T follicular helper cell (primary cell): Measurements from ENCODE around the gene RNF141.

Experiments
- DNase-seq: peaks from one replicate; pipeline ENCODE4 v3.0.0-alpha.2; 2020; ENCODE audit warnings: low read depth

The RNF141 gene

GRCh38 chr11:10480760-10481159 is 60.2 kb downstream of the RNF141 start:
- no peak for DNase-seq

GRCh38 chr11:10480026-10480425 is 61.0 kb downstream of the RNF141 start:
- DNase-seq, result no peak

GRCh38 chr11:10478574-10479550 is 62.1 kb downstream of the RNF141 start:
- DNase-seq, result no peak

- DNase-seq, result no peak
These were observed 62.9 kb downstream of the RNF141 start for GRCh38 chr11:10478066-10478465.

- no peak for DNase-seq
These were observed 63.3 kb downstream of the RNF141 start for GRCh38 chr11:10477690-10478046.

- DNase-seq, result no peak
These were observed 63.9 kb downstream of the RNF141 start for GRCh38 chr11:10476927-10477689.

GRCh38 chr11:10476342-10476741 is 64.6 kb downstream of the RNF141 start:
- DNase-seq, result no peak

GRCh38 chr11:10474551-10474950 is 66.4 kb downstream of the RNF141 start:
- no peak for DNase-seq

- DNase-seq, result no peak
These were observed 67.6 kb downstream of the RNF141 start for GRCh38 chr11:10473371-10473770.

GRCh38 chr11:10462746-10463300 is 78.2 kb downstream of the RNF141 start:
- no peak for DNase-seq
